ENCODE results near the gene RAD23A. TPM values are rescaled to one million over a fixed set of nuclear protein-coding genes. Genes with fewer than 3 reads are reported as not detected.

Gene RAD23A
- total and polyA plus RNA-seq, 2 donors (not counting 3 experiments of a cell fraction or from before 2014, with no cell fraction given) = 66.9 to 102 TPM

DNA sequence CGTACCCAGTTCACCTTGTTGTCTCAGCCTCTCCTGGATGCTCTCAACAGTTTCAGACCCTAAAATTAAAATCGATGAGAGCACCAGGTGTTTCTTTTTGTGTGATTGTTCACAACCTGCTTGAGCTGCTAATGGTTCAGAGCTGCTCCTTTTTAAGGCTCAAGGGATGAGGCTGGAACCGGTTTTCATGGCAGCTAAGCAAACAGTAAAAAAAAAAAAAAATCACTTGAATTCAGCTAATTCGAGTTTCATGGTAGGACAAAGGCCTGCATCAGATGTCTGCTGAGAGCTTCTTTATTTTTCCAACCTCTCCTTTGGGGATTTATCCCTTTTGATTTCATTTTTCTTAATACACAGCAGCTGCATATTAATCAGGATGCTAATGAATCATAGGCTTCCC lies 33.1 kb upstream of the RAD23A start:
- TF ChIP-seq, protein P1, sequence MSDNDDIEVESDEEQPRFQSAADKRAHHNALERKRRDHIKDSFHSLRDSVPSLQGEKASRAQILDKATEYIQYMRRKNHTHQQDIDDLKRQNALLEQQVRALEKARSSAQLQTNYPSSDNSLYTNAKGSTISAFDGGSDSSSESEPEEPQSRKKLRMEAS (IDR thresholded peaks at IDR 0.05; ENCODE audit: insufficient read depth, insufficient read length) = no peak
- TF ChIP-seq POLR2AphosphoS5 (IDR thresholded peaks at IDR 0.05; ENCODE audit: insufficient read depth, low read depth, low read length) (no peak), EZH2 (IDR thresholded peaks at IDR 0.05; ENCODE audit: borderline replicate concordance, low read depth, low read length, severe bottlenecking) (no peak), JUN (IDR thresholded peaks at IDR 0.05; ENCODE audit: borderline replicate concordance, insufficient read depth, insufficient read length, low read depth) (no peak), FOS (IDR thresholded peaks at IDR 0.05; ENCODE audit: borderline replicate concordance, insufficient read depth, low read length) (no peak), MYC (IDR thresholded peaks at IDR 0.05; ENCODE audit: low read depth, low read length) (no peak), GATA2 (IDR thresholded peaks at IDR 0.05; ENCODE audit: insufficient read depth, insufficient read length, low read depth, low read length) (no peak), POLR2A (IDR thresholded peaks at IDR 0.05; ENCODE audit: low read depth, low read length) (no peak)
- TF ChIP-seq, protein P2, sequence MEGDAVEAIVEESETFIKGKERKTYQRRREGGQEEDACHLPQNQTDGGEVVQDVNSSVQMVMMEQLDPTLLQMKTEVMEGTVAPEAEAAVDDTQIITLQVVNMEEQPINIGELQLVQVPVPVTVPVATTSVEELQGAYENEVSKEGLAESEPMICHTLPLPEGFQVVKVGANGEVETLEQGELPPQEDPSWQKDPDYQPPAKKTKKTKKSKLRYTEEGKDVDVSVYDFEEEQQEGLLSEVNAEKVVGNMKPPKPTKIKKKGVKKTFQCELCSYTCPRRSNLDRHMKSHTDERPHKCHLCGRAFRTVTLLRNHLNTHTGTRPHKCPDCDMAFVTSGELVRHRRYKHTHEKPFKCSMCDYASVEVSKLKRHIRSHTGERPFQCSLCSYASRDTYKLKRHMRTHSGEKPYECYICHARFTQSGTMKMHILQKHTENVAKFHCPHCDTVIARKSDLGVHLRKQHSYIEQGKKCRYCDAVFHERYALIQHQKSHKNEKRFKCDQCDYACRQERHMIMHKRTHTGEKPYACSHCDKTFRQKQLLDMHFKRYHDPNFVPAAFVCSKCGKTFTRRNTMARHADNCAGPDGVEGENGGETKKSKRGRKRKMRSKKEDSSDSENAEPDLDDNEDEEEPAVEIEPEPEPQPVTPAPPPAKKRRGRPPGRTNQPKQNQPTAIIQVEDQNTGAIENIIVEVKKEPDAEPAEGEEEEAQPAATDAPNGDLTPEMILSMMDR (IDR thresholded peaks at IDR 0.05; ENCODE audit: extremely low read depth in 1 of 2, insufficient read depth in 1 of 2, low read depth in 1 of 2, low read length in 2 of 2) = no peak
- H3K27ac ChIP-seq (ENCODE audit: insufficient read depth, low read depth, low read length) = no peak overlapping the region
- H3K9me3 ChIP-seq (replicated peaks; ENCODE audit: control insufficient read depth, insufficient read depth, low read length) = no peaks in the 10 kb centered on the region
- H3K4me3 ChIP-seq (replicated peaks in 1 of 3; ENCODE audit: insufficient read depth in 1 of 3, low read depth in 1 of 3, low read length in 3 of 3) = no peak overlapping the region
- no peak overlapping the region for H3K4me2 ChIP-seq (ENCODE audit: insufficient read depth, low read length)
- FAIRE-seq = no peak
- ChIA-PET POLR2A (no interaction called here), CTCF (interaction anchor here (0.8 kb wide), 1 partner anchor 10 kb away, joined by 4 read pairs; no protein-coding TSS in a partner anchor)
- peaks cover 3% of the 10 kb centered on the region in 2 experiments for H3K27me3 ChIP-seq (ENCODE audit: control insufficient read depth in 2 of 2, insufficient read depth in 2 of 2, low read length in 2 of 2)
- H3K9me1 ChIP-seq (replicated peaks; ENCODE audit: control insufficient read depth, extremely low read depth, insufficient read depth, low read length) = no peaks in the 10 kb centered on the region
- dilution Hi-C loops (cut with MboI; ENCODE audit: extremely low pct_ligation_motif_present, low sequenced_read_pairs) = no loop called here
- H3K36me3 ChIP-seq (ENCODE audit: control insufficient read depth in 2 of 2, extremely low read depth in 1 of 2, insufficient read depth in 2 of 2, low read length in 2 of 2) = no peaks in the 10 kb centered on the region
- H3K9ac ChIP-seq (replicated peaks; ENCODE audit: extremely low read depth, insufficient read depth, low read length) = no peak overlapping the region
- BruUV-seq (replicated peaks) = no TSS peak
- H3K79me2 ChIP-seq (ENCODE audit: control insufficient read depth, insufficient read depth, low read length) = no peaks in the 10 kb centered on the region
- intact Hi-C loops (cut with micrococcal nuclease) = no loop called here
- no peaks in the 10 kb centered on the region for H4K20me1 ChIP-seq (replicated peaks; ENCODE audit: control insufficient read depth, extremely low read depth, insufficient read depth, low read length)
- DNase-seq (ENCODE audit: low read depth, low spot score) = no peak
- no peaks in the 10 kb centered on the region for H3K4me1 ChIP-seq (ENCODE audit: control insufficient read depth, extremely low read depth, insufficient read depth, low read length)
- no peak overlapping the region for H2AFZ ChIP-seq (ENCODE audit: low read depth, low read length)
